ENCODE measurements around the gene PCDHGB4.

The PCDHGB4 gene

GRCh38 chr5:141419074-141419880, 31.8 kb downstream of the PCDHGB4 start:
- H3K4me1 ChIP-seq (ENCODE audit: control insufficient read depth, low read length), result 0 out of 2 replicates have a peak, but pooled peaks cover 3% of the 10 kb centered on the region

DNA sequence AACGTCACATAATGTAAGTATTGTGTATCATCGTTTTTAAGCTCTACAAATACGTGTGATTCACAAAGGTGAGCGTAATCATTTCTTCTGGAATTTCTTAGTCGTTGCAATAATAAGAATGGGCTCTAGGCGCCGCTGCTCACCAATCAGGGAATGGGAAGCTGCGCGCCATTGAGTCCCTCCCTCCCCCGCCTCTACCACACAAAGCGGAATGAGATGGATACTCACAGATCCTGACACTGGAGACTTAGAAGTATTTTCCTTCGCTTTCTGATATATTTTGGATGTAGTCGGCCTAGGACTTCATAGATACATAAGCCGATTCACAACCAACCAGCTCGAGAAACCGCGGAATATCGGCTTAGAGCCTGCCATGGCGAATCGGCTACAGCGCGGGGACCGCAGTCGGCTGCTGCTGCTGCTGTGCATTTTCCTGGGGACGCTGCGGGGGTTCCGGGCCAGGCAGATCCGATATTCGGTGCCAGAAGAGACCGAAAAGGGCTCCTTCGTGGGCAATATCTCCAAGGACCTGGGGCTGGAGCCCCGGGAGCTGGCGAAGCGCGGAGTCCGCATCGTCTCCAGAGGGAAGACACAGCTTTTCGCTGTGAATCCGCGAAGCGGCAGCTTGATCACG, 33.5 kb downstream of the PCDHGB4 start, which contains the start of gene PCDHGA11:
Gene PCDHGA11, plus strand, starts transcription at position 197 of the 634 bp plus-strand sequence. Its CDS starts 177 bp downstream, at position 374.
- Histone ChIP-seq H3K9me2 (replicated peaks; ENCODE audit: control insufficient read depth, low read length) (no peaks in the 10 kb centered on the region), H3K27me3 (ENCODE audit: control insufficient read depth, low read length) (no peaks in the 10 kb centered on the region), H3K4me2 (ENCODE audit: low read length) (peak within 1 kb of the TSS; percentile 58), H4K20me1 (ENCODE audit: control insufficient read depth, insufficient read depth, low read depth, low read length) (no peaks in the 10 kb centered on the region), H3K4me1 (ENCODE audit: control insufficient read depth, low read length) (0 out of 2 replicates have a peak, but pooled peaks cover 3% of the 10 kb centered on the region), H3K27ac (ENCODE audit: low read depth, low read length) (no peak within 1 kb of the TSS), H3K9me3 (ENCODE audit: control insufficient read depth, insufficient read depth, low read length) (peaks cover 43% of the 10 kb centered on the region; the same call in 1 of the 2 replicates), H3K4me3 (ENCODE audit: low read length) (peak within 1 kb of the TSS; percentile 64), H3K36me3 (ENCODE audit: control insufficient read depth, low read length) (peaks cover 4% of the 10 kb centered on the region; the same call in 1 of the 2 replicates), H3K79me2 (ENCODE audit: control insufficient read depth, low read length) (no peaks in the 10 kb centered on the region), H3F3A (ENCODE audit: control insufficient read depth, insufficient read depth) (no peaks in the 10 kb centered on the region; the same call in 1 of the 2 replicates)
- TF ChIP-seq, protein P1, sequence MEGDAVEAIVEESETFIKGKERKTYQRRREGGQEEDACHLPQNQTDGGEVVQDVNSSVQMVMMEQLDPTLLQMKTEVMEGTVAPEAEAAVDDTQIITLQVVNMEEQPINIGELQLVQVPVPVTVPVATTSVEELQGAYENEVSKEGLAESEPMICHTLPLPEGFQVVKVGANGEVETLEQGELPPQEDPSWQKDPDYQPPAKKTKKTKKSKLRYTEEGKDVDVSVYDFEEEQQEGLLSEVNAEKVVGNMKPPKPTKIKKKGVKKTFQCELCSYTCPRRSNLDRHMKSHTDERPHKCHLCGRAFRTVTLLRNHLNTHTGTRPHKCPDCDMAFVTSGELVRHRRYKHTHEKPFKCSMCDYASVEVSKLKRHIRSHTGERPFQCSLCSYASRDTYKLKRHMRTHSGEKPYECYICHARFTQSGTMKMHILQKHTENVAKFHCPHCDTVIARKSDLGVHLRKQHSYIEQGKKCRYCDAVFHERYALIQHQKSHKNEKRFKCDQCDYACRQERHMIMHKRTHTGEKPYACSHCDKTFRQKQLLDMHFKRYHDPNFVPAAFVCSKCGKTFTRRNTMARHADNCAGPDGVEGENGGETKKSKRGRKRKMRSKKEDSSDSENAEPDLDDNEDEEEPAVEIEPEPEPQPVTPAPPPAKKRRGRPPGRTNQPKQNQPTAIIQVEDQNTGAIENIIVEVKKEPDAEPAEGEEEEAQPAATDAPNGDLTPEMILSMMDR (IDR thresholded peaks at IDR 0.05; ENCODE audit: low read depth, low read length, poor library complexity, severe bottlenecking), result peak; percentile 68
- TF ChIP-seq EZH2phosphoT487 (IDR thresholded peaks at IDR 0.05; ENCODE audit: borderline replicate concordance, low read length), result no peak

More at GRCh38 chr5:141419074-141419880, 31.8 kb downstream of the PCDHGB4 start:
- Histone ChIP-seq H3K9me2 (replicated peaks; ENCODE audit: control insufficient read depth, low read length) (no peaks in the 10 kb centered on the region), H3K4me3 (ENCODE audit: low read length) (no peak overlapping the region), H3K27ac (ENCODE audit: low read depth, low read length) (no peak overlapping the region), H3K79me2 (ENCODE audit: control insufficient read depth, low read length) (no peaks in the 10 kb centered on the region), H3K27me3 (ENCODE audit: control insufficient read depth, low read length) (no peaks in the 10 kb centered on the region), H3K36me3 (ENCODE audit: control insufficient read depth, low read length) (peaks cover 5% of the 10 kb centered on the region; the same call in 1 of the 2 replicates), H3K4me2 (ENCODE audit: low read length) (no peak overlapping the region), H4K20me1 (ENCODE audit: control insufficient read depth, insufficient read depth, low read depth, low read length) (no peaks in the 10 kb centered on the region), H3K9me3 (ENCODE audit: control insufficient read depth, insufficient read depth, low read length) (peaks cover 45% of the 10 kb centered on the region; the same call in 1 of the 2 replicates), H3F3A (ENCODE audit: control insufficient read depth, insufficient read depth) (no peaks in the 10 kb centered on the region)
- TF ChIP-seq EZH2phosphoT487 (IDR thresholded peaks at IDR 0.05; ENCODE audit: borderline replicate concordance, low read length), result no peak
- TF ChIP-seq, protein P1 (IDR thresholded peaks at IDR 0.05; ENCODE audit: low read depth, low read length, poor library complexity, severe bottlenecking), result no peak

DNA sequence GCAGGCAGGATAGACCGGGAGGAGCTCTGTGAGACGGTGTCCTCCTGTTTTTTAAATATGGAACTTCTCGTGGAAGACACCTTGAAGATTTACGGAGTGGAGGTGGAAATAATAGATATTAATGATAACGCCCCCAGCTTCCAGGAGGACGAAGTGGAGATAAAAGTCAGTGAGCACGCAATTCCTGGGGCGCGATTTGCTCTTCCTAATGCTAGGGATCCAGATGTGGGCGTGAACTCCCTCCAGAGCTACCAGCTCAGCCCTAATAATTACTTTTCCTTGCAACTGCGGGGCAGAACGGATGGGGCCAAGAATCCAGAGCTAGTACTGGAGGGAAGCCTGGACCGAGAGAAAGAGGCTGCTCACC, 34.0 kb downstream of the PCDHGB4 start:
- Histone ChIP-seq H3K9me3 (ENCODE audit: control insufficient read depth, insufficient read depth, low read length) (peaks cover 43% of the 10 kb centered on the region; the same call in 1 of the 2 replicates), H3K4me1 (ENCODE audit: control insufficient read depth, low read length) (0 out of 2 replicates have a peak, but pooled peaks cover 3% of the 10 kb centered on the region), H3K9me2 (replicated peaks; ENCODE audit: control insufficient read depth, low read length) (no peaks in the 10 kb centered on the region), H3K4me2 (ENCODE audit: low read length) (peak overlapping the region; percentile 58), H3K27me3 (ENCODE audit: control insufficient read depth, low read length) (no peaks in the 10 kb centered on the region), H3K79me2 (ENCODE audit: control insufficient read depth, low read length) (no peaks in the 10 kb centered on the region), H3K27ac (ENCODE audit: low read depth, low read length) (no peak overlapping the region), H4K20me1 (ENCODE audit: control insufficient read depth, insufficient read depth, low read depth, low read length) (no peaks in the 10 kb centered on the region), H3F3A (ENCODE audit: control insufficient read depth, insufficient read depth) (no peaks in the 10 kb centered on the region; the same call in 1 of the 2 replicates), H3K36me3 (ENCODE audit: control insufficient read depth, low read length) (peaks cover 4% of the 10 kb centered on the region; the same call in 1 of the 2 replicates), H3K4me3 (ENCODE audit: low read length) (peak overlapping the region; percentile 64)
- TF ChIP-seq, protein P1 (IDR thresholded peaks at IDR 0.05; ENCODE audit: low read depth, low read length, poor library complexity, severe bottlenecking), result no peak

All from DOHH2 (cell line).